AG04449 (cell line): ENCODE measurements around the gene LSM4.

Experiments
- CTCF ChIA-PET: fragments of 350-600 bp; formaldehyde crosslinking; extraction: SDS; loops from one replicate; lab custom pipeline; 2021; ENCODE audit warnings: antibody characterized with exemption; lab: Yijun Ruan, JAX
- POLR2A ChIA-PET: fragments of 400-600, 350-600 bp; formaldehyde crosslinking; extraction: SDS; loops from one replicate; lab custom pipeline; 2020; ENCODE audit warnings: antibody characterized with exemption, inconsistent platforms; lab: Yijun Ruan, JAX
- DNase-seq: peaks from one replicate; pipeline ENCODE4 v3.0.0-alpha.2; 2010; ENCODE audit warnings: low read depth, low spot score
- H3K4me3 ChIP-seq: 2 replicates; pipeline ENCODE4 v1.5.1; 2011; ENCODE audit warnings: low read depth, mild to moderate bottlenecking, control low read depth, low read length
- TF ChIP-seq, protein P1 (sequence below): IDR thresholded peaks from one replicate; pipeline ENCODE4 v1.5.1; 2011; ENCODE audit warnings: mild to moderate bottlenecking, moderate library complexity, low read length, control low read depth, inconsistent platforms; ENCODE audit not compliant: insufficient read depth; ENCODE audit errors: missing control alignments

Gene LSM4

GRCh38 chr19:18269070-18269723 lies 53.7 kb downstream of the LSM4 start:
- CTCF ChIA-PET = interaction anchor here (1.1 to 4.9 kb wide), 6 partner anchors 9 to 142 kb away, joined by 5 to 45 read pairs (median 6); no protein-coding TSS in a partner anchor
- H3K4me3 ChIP-seq = no peak overlapping the region
- DNase-seq = no peak
- TF ChIP-seq, protein P1, sequence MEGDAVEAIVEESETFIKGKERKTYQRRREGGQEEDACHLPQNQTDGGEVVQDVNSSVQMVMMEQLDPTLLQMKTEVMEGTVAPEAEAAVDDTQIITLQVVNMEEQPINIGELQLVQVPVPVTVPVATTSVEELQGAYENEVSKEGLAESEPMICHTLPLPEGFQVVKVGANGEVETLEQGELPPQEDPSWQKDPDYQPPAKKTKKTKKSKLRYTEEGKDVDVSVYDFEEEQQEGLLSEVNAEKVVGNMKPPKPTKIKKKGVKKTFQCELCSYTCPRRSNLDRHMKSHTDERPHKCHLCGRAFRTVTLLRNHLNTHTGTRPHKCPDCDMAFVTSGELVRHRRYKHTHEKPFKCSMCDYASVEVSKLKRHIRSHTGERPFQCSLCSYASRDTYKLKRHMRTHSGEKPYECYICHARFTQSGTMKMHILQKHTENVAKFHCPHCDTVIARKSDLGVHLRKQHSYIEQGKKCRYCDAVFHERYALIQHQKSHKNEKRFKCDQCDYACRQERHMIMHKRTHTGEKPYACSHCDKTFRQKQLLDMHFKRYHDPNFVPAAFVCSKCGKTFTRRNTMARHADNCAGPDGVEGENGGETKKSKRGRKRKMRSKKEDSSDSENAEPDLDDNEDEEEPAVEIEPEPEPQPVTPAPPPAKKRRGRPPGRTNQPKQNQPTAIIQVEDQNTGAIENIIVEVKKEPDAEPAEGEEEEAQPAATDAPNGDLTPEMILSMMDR = no peak
- POLR2A ChIA-PET = interaction anchor here (1.2 to 3.8 kb wide), 3 partner anchors 10 to 59 kb away, joined by 4 to 18 read pairs (median 6); partner anchors contain the start of gene JUND

GRCh38 chr19:18266771-18267686 lies 55.8 kb downstream of the LSM4 start:
- TF ChIP-seq, protein P1 = no peak
- ChIA-PET CTCF (interaction anchor here (1.9 to 4.9 kb wide), 3 partner anchors 12 to 61 kb away, joined by 6 to 45 read pairs (median 6); no protein-coding TSS in a partner anchor), POLR2A (interaction anchor here (0.6 kb wide), 1 partner anchor 74 kb away, joined by 3 read pairs; the partner anchor contains the start of gene MPV17L2)
- H3K4me3 ChIP-seq = no peak overlapping the region
- DNase-seq = no peak

DNA sequence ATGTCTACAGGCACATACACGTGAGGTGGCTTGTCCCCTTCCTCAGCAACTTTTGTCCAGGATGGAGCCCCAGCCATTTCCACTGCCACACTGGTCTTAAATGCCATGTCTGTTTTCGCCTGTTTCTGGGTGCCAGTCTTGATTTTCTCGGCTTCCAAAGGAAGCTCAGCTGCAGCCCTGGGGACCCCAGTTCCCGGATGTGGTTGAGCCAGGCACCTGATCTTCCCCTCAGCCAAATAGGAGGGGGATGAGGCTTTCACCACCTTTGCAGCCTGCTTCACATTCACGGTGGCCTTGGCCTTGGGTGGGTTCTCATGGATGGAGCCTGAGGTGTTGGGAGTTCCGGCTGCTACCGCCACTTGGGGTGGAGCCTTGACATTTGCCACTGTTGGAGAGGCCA lies 57.3 kb downstream of the LSM4 start:
- no peak for DNase-seq
- CTCF ChIA-PET = interaction anchor here (2.2 kb wide), 1 partner anchor 13 kb away, joined by 7 read pairs; no protein-coding TSS in a partner anchor
- POLR2A ChIA-PET = no interaction called here
- TF ChIP-seq, protein P1 = no peak
- H3K4me3 ChIP-seq = no peak overlapping the region

DNA sequence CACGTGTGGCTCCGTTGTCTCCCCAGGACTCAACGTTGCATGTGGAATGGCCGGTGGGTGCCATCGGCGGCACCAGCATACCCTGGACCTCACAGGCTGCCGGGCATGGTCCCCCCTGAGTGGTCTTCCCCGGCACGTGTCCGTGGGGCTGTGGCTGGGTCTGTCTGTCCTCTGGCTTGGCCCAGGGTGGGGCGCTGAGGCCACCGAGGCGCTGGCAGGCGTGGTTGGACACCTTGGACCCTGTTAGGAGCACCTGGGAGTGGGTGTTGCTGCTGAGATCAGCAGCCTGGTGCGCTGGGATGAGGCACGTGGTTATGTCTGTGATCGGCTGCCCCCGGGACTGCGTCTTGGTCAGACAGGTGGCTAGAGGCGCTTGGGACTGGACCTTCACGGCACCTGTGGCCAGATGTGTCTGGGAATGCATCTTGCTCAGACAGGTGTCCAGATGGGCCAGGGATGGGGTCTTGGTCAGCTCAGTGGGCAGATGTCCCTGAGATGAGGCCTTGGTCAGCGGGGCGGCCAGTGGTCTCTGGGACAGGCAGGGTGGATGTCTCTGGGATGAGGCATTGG lies 57.8 kb downstream of the LSM4 start:
- POLR2A ChIA-PET = no interaction called here

DNA sequence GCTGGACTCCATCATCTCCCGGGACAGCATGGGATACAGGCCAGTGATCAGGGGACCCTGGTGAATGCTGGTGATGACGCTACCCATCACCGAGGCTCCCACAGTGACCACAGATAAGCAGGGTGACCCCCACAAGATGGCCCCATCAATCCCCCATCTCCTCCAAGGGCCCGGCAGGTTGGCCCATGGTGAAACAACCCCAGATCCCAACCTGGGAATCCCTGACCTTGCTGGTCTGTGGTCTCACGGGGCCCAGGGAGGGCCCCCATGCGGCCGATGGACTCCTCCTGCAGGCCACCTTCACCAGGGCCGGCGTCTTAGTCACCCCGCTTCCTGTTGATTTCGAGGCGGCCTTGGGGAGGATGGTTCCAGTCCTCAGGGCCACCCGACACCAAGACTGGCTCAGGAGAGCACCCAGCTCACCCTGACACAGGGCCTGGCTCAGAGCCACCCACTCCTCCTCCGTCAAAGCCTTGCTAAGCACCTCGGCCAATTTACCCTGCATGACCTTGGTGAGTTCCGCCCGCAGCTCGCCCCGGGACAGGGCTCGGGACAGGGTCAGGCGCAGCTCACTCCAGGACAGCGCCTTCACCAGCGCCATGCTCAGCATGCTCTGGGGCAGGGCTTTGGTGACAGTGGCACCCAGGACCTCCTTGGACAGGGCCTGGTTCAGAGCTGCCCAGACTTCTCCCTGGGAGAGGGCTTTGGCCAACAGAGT lies 58.6 kb downstream of the LSM4 start:
- POLR2A ChIA-PET = no interaction called here
- TF ChIP-seq, protein P1 = no peak
- no peak for DNase-seq
- CTCF ChIA-PET = interaction anchor here (2.2 to 2.8 kb wide), 2 partner anchors 10 to 15 kb away, joined by 7 to 9 read pairs; a partner anchor contains a TSS
- H3K4me3 ChIP-seq = no peak overlapping the region

More for the DNA sequence above, 57.8 kb downstream of the LSM4 start:
- DNase-seq = no peak
- TF ChIP-seq, protein P1 = no peak
- CTCF ChIA-PET = interaction anchor here (2.2 to 2.8 kb wide), 2 partner anchors 10 to 14 kb away, joined by 7 to 9 read pairs; a partner anchor contains a TSS
- no peak overlapping the region for H3K4me3 ChIP-seq
